Measurements from ENCODE around the gene RGS12.

Gene RGS12

DNA sequence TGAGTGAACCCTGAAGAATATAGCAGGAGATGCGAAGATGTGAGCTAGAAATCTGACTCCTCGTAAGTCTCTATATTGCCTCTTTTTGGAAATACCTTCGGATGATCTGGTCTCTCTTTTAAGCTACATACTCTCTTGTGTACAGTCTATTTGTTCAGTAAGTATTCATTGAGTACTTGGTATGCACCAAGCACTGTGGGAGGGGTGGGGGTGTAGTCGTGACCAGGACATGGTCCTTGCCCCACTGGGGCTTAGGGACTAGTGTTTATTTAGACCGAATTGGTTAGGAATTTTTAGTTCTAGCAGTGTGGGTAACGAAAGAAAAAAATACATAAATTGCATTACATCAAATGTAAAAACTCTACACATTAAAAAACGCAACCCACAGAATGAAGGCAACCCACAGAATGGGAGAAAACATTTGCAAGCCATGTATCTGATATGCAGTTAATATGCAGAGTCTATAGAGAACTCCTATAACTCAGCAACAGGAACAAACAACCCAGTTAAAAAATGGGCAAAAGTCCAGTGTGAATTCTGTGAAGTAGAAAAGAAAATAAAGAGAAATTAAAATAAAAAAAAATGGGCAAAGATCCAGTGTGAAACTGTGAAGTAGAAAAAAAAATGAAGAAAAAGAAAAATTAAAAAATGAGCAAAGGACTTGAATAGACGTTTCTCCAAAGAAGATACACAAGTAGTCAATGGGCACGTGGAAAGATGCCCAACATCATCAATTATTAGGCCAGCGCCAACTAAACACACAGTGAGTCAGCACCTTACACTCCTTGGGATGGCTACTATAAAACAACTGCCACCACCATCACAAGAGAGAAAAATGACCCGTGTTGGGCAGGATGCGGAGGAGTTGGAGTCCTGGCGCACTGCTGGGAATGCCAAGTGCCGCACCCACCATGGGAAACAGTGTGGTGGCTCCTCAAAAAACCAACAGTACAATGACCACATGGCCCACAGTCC is 43.8 kb downstream of the RGS12 start:
- DNase-seq = no peak

DNA sequence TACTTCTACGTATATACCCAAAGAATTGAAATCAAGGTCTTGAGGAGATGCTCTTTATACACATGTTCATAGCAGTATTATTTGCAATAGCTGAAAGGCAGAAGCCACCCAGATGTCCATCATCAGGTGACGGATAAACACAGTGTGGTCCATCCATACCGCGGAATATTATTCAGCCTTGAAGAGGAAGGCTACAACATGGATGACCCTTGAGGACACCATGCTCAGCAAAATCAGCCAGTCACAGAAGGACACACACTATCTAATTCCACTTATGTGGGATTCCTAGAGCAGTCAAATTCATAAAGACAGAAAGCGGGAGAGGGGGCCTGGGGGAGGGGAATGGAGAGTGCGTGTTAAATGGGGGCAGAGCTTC is 44.5 kb downstream of the RGS12 start:
- DNase-seq = no peak

DNA sequence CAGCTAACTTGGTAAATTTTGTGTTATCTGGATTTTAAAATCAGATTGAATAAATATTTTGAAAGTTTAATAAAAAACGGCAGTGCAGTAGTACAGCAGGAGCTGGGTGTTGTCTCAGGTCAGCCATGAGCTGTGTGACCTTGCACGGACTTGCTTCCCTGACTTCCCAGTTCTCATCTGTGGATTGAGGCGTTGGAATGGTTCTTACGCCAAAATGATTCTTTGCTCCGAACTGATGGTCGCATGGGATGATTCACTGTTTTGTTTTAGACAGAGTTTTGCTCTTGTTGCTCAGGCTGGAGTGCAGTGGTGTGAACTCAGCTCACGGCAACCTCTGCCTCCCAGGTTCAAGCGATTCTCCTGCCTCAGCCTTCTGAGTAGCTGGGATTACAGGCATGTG is 45.0 kb downstream of the RGS12 start:
- DNase-seq = no peak

DNA sequence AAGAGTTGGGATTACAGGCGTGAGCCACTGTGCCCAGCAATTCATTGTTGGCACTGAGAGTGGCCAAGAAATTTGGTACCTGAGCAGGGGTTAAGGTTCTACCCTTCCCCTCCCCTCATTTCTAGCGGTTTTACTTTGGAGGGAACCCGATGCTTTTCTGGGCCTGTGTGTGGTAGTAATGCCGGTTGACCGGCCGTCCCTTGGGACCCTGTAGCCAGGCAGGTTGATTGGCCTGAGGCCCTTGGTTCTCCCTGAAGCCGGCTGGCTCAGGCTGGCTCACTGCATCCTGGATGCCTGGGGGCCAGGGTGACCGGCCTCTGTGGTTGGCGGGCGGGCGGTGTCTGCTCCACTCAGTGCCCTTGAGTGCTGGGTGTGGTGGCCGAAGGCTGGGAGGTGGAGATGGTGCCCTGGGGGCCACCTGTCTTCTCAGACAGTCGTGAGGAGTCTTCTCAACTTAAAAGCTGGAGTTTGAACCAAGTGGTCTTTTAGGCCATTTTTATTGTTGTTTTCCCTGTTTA is 45.6 kb downstream of the RGS12 start:
- no peak for DNase-seq

DNA sequence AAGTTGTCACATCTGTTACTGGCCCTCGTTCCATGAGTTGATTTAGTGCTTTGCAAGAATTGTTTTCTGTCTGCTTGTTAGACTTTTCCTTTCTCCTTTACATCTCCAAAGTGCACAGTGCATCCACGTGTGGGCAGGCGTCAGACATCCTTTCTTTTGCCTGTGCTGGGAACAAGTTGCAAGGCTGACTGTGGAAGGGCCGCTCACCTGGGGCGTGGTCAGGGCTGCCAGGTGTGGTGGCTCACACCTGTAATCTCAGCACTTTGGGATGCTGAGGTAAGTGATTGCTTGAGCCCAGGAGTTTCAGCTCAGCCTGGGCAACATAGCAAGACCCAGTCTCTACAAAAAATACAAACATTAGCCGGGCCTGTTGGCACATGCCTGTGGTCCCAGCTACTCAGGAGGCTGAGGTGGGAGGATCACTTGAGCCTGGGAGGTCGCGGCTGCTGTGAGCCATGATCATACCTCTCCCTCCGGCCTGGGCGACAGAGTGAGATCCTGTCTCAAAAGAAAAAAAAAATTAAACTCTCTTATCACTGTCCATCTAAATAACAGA is 46.2 kb downstream of the RGS12 start:
- no peak for DNase-seq

DNA sequence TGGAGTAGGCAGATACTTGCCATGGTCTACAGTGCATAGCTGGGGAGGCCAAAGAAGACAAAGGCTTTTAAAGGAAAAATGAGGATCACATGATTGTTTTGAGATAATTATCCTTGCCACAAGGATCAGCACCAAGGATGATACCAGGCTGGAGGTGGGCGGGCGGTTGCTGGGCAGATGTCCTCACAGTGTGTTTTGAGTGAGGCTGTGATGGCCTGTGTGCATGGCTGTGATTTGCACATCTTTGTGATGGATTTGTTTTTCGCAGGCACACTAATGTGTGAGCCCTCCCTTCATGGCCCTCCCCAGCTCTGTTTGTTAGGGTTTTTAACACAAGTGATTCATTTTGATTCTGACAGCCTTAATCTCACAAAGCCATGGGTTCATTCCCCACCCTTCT is 46.8 kb downstream of the RGS12 start:
- no peak for DNase-seq

DNA sequence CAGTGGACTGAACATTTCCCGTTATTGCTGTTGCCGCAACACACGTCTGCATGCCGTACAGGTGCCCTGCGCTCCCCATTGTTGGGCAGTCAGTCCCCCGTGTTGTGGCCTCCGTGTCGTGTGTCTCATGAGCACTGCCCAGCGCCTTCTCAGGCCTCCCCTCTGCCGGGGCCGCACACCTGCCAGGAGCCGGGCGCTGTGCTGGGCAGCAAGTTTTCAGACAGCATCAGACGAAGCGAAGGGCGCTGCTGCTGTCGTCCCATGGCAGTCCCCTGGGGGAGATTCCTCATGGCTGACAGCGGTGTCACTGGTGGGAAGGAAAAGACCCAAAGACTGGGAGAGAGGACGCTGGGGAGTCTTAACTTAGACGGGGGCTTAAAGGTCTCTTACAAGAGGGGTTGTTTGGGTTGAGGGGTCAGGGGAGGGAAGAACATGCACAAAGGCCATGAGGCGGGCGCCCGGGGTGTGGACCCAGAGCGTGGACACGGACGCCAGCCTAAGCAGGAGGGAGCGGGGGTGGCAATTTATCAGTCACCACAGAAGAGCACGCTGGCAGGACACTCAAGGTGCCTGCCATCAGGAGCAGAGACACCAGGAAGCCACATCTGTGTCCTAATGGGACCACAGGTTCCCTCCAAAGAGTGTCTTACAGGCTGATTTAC is 47.3 kb downstream of the RGS12 start:
- no peak for DNase-seq

DNA sequence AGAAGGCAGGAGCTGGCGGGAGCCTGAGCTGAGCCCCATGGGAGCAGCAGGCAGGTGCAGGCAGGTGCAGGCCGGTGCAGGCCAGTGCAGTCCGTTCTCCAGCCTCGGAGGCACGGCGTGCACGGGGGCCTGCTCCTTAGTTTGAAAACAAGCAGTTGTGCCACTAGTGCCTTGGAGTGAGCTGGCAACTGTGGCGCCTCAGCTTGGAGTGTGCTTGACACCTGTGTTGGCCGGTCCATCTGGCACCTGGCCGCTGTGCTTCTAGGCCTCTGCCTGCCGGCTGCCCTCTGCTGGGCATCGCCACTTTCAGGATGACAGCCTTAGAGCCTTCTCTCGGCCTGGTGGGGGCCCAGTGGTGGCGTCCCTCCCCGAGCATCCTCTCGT is 47.9 kb downstream of the RGS12 start:
- DNase-seq = no peak

DNA sequence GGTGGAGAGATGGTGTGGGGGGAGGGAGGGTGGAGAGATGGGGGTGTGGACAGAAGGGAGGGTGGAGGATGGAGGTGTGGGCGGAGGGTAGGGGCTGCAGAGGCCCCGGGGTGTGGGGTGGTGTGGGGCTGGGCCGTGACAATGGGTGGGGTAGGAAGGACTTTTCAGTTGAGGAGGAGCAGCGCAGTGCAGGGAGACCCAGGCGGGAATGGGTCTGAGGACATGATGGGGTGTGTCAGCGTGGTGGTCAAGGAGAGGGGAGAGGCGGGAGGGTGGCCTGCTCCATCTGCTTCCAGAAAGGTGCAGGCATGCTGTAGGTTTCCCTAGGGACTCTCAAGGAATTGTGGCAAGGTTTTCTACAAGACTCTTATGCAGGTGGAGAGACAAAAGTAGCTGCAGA is 48.9 kb downstream of the RGS12 start:
- DNase-seq = no peak

DNA sequence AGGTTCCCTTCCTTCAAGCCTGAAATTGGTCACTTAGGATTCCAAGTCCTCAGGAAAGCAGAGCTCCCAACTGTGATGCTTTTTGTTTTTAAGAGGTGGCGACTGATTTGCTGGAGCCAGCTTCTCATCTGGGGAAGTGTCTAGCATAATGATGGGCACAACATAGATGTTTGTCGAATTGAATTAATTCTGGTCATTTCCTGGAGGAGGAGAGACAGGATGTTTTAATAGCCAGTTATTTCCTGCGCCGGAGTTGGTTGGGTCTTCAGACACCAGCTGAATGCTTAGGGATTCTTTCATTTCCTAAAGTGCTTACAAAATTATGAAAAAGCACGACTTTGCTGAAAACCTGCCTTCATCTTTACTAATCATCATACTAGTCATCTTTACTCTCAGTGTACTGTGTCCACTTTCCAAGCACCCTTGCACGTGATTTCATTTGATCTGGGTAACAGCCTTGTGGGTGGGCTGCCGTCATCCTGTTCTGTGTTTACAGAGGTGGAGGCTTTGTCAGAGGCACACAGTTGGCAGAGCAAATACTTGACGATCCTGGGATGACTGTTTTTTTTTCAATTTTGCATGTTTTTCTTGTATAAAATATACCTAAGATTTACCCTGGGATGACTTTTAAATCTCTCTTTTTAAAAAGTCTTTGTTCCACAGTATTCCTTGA is 49.5 kb downstream of the RGS12 start:
- no peak for DNase-seq

All from CD4-positive, alpha-beta T cell treated with Interferon alpha-2 for 1 hour (primary cell).